Kasumi-1 (cell line): ENCODE measurements around the gene DCAF11.
A peak's percentile ranks its signal among the peaks of the same experiment; 100 is the strongest.

ENCODE experiments used
- DNase-seq, 2 experiments: peaks; one replicate each; lab custom pipeline; 2025; lab: John Stamatoyannopoulos, UW

The DCAF11 gene

GRCh38 chr14:24114532-24115421 is at the start of gene DCAF11, which contains the start of gene NRL:
Gene DCAF11, plus strand, starts transcription at chr14:24114777. Its CDS starts 818 bp downstream, at chr14:24115595.
Gene NRL, minus strand, starts transcription at chr14:24114949. Its CDS starts 32,101 bp downstream, at chr14:24082848.
- peak; percentile 100 for DNase-seq

GRCh38 chr14:24064856-24065255 is 49.7 kb upstream of the DCAF11 start:
- no peak for DNase-seq

GRCh38 chr14:24065408-24065807 is 49.2 kb upstream of the DCAF11 start:
- DNase-seq, result no peak

GRCh38 chr14:24066496-24067132 is 48.0 kb upstream of the DCAF11 start:
- DNase-seq, result no peak

GRCh38 chr14:24067133-24068082 is 47.2 kb upstream of the DCAF11 start:
- no peak for DNase-seq

GRCh38 chr14:24068711-24069410 is 45.7 kb upstream of the DCAF11 start:
- no peak for DNase-seq

GRCh38 chr14:24069411-24069735 is 45.2 kb upstream of the DCAF11 start:
- no peak for DNase-seq

GRCh38 chr14:24070285-24071143 is 44.1 kb upstream of the DCAF11 start:
- DNase-seq, result no peak

GRCh38 chr14:24071144-24071697 is 43.4 kb upstream of the DCAF11 start, which contains the start of gene CPNE6:
Gene CPNE6, plus strand, starts transcription at chr14:24071562. Its CDS starts 1,375 bp downstream, at chr14:24072937.
- DNase-seq, result no peak

- no peak for DNase-seq
Measured at GRCh38 chr14:24071836-24072430, 42.6 kb upstream of the DCAF11 start.

- no peak for DNase-seq
Measured at GRCh38 chr14:24072436-24072835, 42.1 kb upstream of the DCAF11 start.

GRCh38 chr14:24072881-24073877 is 41.4 kb upstream of the DCAF11 start:
- DNase-seq, result no peak

GRCh38 chr14:24074625-24075484 is 39.7 kb upstream of the DCAF11 start:
- no peak for DNase-seq

GRCh38 chr14:24075485-24076301 is 38.9 kb upstream of the DCAF11 start:
- DNase-seq, result no peak

GRCh38 chr14:24076302-24076601 is 38.3 kb upstream of the DCAF11 start:
- DNase-seq, result no peak

GRCh38 chr14:24077086-24077485 is 37.5 kb upstream of the DCAF11 start:
- DNase-seq, result no peak

- no peak for DNase-seq
Measured at GRCh38 chr14:24078146-24078545, 36.4 kb upstream of the DCAF11 start.
